HepG2 (cell line): Measurements from ENCODE around the gene ELAPOR1. TPM values are rescaled to one million over a fixed set of nuclear protein-coding genes. Genes with fewer than 3 reads are reported as not detected.

ENCODE experiments used
- ATAC-seq: fragments of 200-7000 bp; cut with Tn5 transposase; 3 replicates; pipeline ENCODE4 v1.9.1; 2020; ENCODE audit warnings: mild to moderate bottlenecking, moderate library complexity
- BruUV-seq: library from RNA; stranded (reverse); fragments of 400-500 nt; replicated peaks from 2 replicates; lab custom pipeline; 2021; lab: Mats Ljungman, UMichigan
- CTCF ChIA-PET: fragments of 300-600 bp; formaldehyde crosslinking; extraction: SDS; loops from one replicate; lab custom pipeline; 2021; ENCODE audit warnings: low total read pairs, inconsistent platforms, low intra/inter-chr PET ratio; lab: Yijun Ruan, JAX
- POLR2A ChIA-PET: fragments of 350-600 bp; sonication (Branson Sonifier 250); formaldehyde crosslinking; loops from one replicate; lab custom pipeline; 2020; ENCODE audit warnings: antibody characterized with exemption, inconsistent platforms; lab: Yijun Ruan, JAX
- DNase-seq: peaks from one replicate; pipeline ENCODE4 v3.0.0-alpha.2; 2015; ENCODE audit warnings: low spot score
- FAIRE-seq: peaks from 3 replicates; lab custom pipeline; 2011; peaks lifted over from hg19 to GRCh38; lab: Jason Lieb, UNC
- H2AFZ ChIP-seq: one replicate; pipeline ENCODE4 v1.6.1; 2011; ENCODE audit warnings: low read length, inconsistent platforms
- H3K27ac ChIP-seq: fragments of 300-600 bp; 3 replicates; pipeline ENCODE4 v1.8.0; 2011; ENCODE audit warnings: mixed run types, mild to moderate bottlenecking, mixed read lengths, low read length, inconsistent platforms; ENCODE audit not compliant: insufficient read depth; ENCODE audit errors: extremely low read length
- H3K27me3 ChIP-seq, 2 experiments: fragments of 200-600 bp in 1 of 2; 2 replicates in 1 of 2; 3 replicates in 1 of 2; pipeline versions ENCODE4 v1.6.0 to v1.8.0; 2011; ENCODE audit warnings: low read length in 2 of 2, mild to moderate bottlenecking in 2 of 2, moderate library complexity in 2 of 2, inconsistent platforms in 1 of 2; ENCODE audit not compliant: insufficient read depth in 2 of 2, control insufficient read depth in 1 of 2
- H3K36me3 ChIP-seq, 2 experiments: fragments of 200-600 bp in 1 of 2; replicated peaks in 1 of 2; 2 replicates in 1 of 2; 3 replicates in 1 of 2; pipeline versions ENCODE4 v1.5.1 to v1.8.0; 2011; ENCODE audit warnings: low read length in 2 of 2, inconsistent platforms in 1 of 2; ENCODE audit not compliant: insufficient read depth in 2 of 2, control insufficient read depth in 1 of 2
- H3K4me1 ChIP-seq: 2 replicates; pipeline ENCODE4 v1.5.1; 2012; ENCODE audit warnings: low read length, inconsistent platforms; ENCODE audit not compliant: insufficient read depth
- H3K4me2 ChIP-seq: 2 replicates; pipeline ENCODE4 v1.6.0; 2011; ENCODE audit warnings: low read depth, low read length, inconsistent platforms
- H3K4me3 ChIP-seq, 3 experiments: fragments of 200-600 bp in 1 of 3; sonication (generic), shearing (Covaris generic) in 1 of 3; replicated peaks in 1 of 3; 2 replicates each; pipeline ENCODE4 v1.5.1; 2011 to 2016; ENCODE audit warnings: low read length in 3 of 3, inconsistent platforms in 2 of 3, low read depth in 2 of 3, mild to moderate bottlenecking in 2 of 3, control low read depth in 1 of 3, mixed read lengths in 1 of 3; ENCODE audit not compliant: insufficient read depth in 1 of 3
- H3K79me2 ChIP-seq: one replicate; pipeline ENCODE4 v1.6.1; 2011; ENCODE audit warnings: low read length, inconsistent platforms; ENCODE audit not compliant: insufficient read depth
- H3K9ac ChIP-seq: 2 replicates; pipeline ENCODE4 v1.6.0; 2011; ENCODE audit warnings: mild to moderate bottlenecking, low read depth, low read length, inconsistent platforms; ENCODE audit not compliant: insufficient read depth
- H3K9me3 ChIP-seq: 2 replicates; pipeline ENCODE4 v1.5.1; 2012; ENCODE audit warnings: mild to moderate bottlenecking, low read length
- H4K20me1 ChIP-seq: 2 replicates; pipeline ENCODE4 v1.6.0; 2011; ENCODE audit warnings: inconsistent platforms, mild to moderate bottlenecking, low read length, moderate library complexity; ENCODE audit not compliant: insufficient read depth
- CCDC6 ChIP-seq: sonication (generic); formaldehyde crosslinking; IDR thresholded peaks from 2 replicates; pipeline ENCODE4 v1.8.1; 2022; ENCODE audit warnings: mild to moderate bottlenecking, missing genetic modification reagents, moderate library complexity
- CEBPB ChIP-seq: IDR thresholded peaks from 2 replicates; pipeline ENCODE4 v1.6.1; 2011; ENCODE audit warnings: low read depth, low read length, improper control_type of control experiment, borderline replicate concordance
- CEBPG ChIP-seq: IDR thresholded peaks from 2 replicates; pipeline ENCODE4 v1.6.1; 2016
- CTCF ChIP-seq: sonication (generic); formaldehyde crosslinking; IDR thresholded peaks from 2 replicates; pipeline ENCODE4 v1.5.0; 2020; ENCODE audit warnings: mild to moderate bottlenecking, missing genetic modification reagents, moderate library complexity
- ERF ChIP-seq: IDR thresholded peaks from 2 replicates; pipeline ENCODE4 v1.6.1; 2018; ENCODE audit warnings: missing biosample characterization, missing genetic modification reagents
- HCFC1 ChIP-seq: fragments of 150-350 bp; IDR thresholded peaks from 2 replicates; pipeline ENCODE4 v1.6.1; 2014; ENCODE audit warnings: low read depth, low read length
- HDAC6 ChIP-seq: fragments of 200-600 bp; sonication (generic); IDR thresholded peaks from 2 replicates; pipeline ENCODE4 v1.7.0; 2017; ENCODE audit warnings: mild to moderate bottlenecking, antibody characterized with exemption, low read length, low read depth
- RORA ChIP-seq: sonication (generic); formaldehyde crosslinking; IDR thresholded peaks from 2 replicates; pipeline ENCODE4 v1.5.0; 2020; ENCODE audit warnings: mild to moderate bottlenecking, missing genetic modification reagents, moderate library complexity
- SKI ChIP-seq: fragments of 450-650 bp; IDR thresholded peaks from one replicate; pipeline ENCODE4 v1.6.1; 2018; ENCODE audit warnings: mild to moderate bottlenecking; ENCODE audit not compliant: partially characterized antibody
- ZBTB1 ChIP-seq: sonication (generic); formaldehyde crosslinking; IDR thresholded peaks from 2 replicates; pipeline ENCODE4 v1.4.0; 2020; ENCODE audit warnings: missing genetic modification reagents, borderline replicate concordance
- WGBS: methylation state at CpG from one replicate; pipeline ENCODE4 v1.1.6; 2017; ENCODE audit warnings: low lambda C conversion rate; 5-methylcytosine and 5-hydroxymethylcytosine counted together
- in situ Hi-C: cut with HindIII; loops from 2 replicates; pipeline ENCODE4 v1.10.0; 2017; ENCODE audit warnings: low pct_unique_long_range_greater_than_20kb; ENCODE audit not compliant: extremely low pct_ligation_motif_present
- intact Hi-C: fragments of 100-400 bp; cut with micrococcal nuclease; formaldehyde crosslinking; loops from one replicate; pipeline ENCODE4 v1.10.0; 2022; ENCODE audit not compliant: unreplicated experiment
- polyA plus RNA-seq, 8 experiments: library from polyadenylated mRNA; depleted of rRNA in 3 of 8; stranded (reverse) in 7 of 8; unstranded in 1 of 8; fragments of >200 nt; fragmentation: Illumina TruSeq in 4 of 8; extraction: Trizol in 4 of 8; gene quantifications; 2 replicates each; pipeline versions ENCODE4 v1.2.1 to v1.2.3, GENCODE V29; 2011 to 2016; ENCODE audit warnings: low read depth in 4 of 8, missing spikeins in 1 of 8, mixed read lengths in 1 of 8; ENCODE audit not compliant: insufficient read depth in 1 of 8
- total RNA-seq, 5 experiments: library from RNA; depleted of rRNA; stranded (reverse); fragments of >200 nt; fragmentation: Illumina TruSeq; extraction: Trizol; gene quantifications; 2 replicates each; pipeline ENCODE4 v1.2.3, GENCODE V29; 2016; ENCODE audit warnings: low read depth in 1 of 5
- TF ChIP-seq, protein P1 (sequence below): IDR thresholded peaks from 2 replicates; pipeline ENCODE4 v1.6.1; 2016; ENCODE audit warnings: missing biosample characterization, missing genetic modification reagents, low read depth

The ELAPOR1 gene
- total and polyA plus RNA-seq, 2 of the 13 experiments (the other 11 are each of a cell fraction or from before 2014, with no cell fraction given): 0.13 to 0.20 TPM

DNA sequence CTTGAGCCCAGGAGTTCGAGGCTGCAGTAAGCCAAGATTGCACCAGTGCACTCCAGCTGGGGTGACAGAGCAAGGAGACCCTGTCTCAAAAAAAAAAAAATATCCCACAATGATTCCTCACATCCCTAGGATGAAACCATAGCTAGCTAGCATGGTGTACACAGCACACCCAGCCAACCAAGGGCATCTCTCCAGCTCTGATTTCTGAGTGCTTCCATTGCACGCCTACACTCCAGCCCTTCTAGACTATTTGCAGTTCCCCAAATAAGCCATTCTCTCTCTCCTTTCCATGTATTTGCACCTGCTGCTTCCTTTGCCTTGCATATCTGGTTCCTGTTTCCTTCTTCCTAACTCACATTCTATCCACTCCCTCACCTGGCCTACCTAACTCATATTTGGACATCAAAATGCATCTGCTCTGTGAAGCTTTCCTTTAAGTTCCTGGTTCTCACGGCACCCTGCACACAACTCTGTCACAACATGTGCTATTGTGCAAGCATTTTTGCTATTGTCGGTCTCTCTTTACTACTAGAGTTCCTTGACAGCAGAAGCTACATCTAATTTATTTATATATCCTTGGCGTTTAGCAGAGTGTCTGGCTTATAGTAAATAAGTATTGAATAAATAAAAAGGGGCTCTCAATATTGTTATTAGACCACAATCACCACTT is 2.4 kb upstream of the ELAPOR1 start:
- peaks cover 34% of the 10 kb centered on the region for H3K4me1 ChIP-seq
- no peaks in the 10 kb centered on the region for H3K36me3 ChIP-seq
- ATAC-seq: no peak
- H3K27me3 ChIP-seq: peaks cover 2 to 36% of the 10 kb centered on the region in 2 experiments; a peak in 4 of 5 replicates
- CTCF ChIA-PET: interaction anchor here (1.3 to 2.0 kb wide), 3 partner anchors 12 to 283 kb away, joined by 5 to 15 read pairs (median 7); no protein-coding TSS in a partner anchor
- no peak overlapping the region for H3K4me2 ChIP-seq
- BruUV-seq: no TSS peak
- no peak overlapping the region for H3K27ac ChIP-seq
- H3K79me2 ChIP-seq: no peaks in the 10 kb centered on the region
- 19% methylated on average over 5 of the region's 5 CpGs for WGBS
- H2AFZ ChIP-seq: no peak overlapping the region
- POLR2A ChIA-PET: interaction anchor here (5.2 kb wide), 1 partner anchor 11 kb away, joined by 46 read pairs; no protein-coding TSS in a partner anchor
- H3K9ac ChIP-seq: no peak overlapping the region
- TF ChIP-seq CCDC6 (CRISPR knock-in tag) (no peak), ERF (no peak), CEBPB (peak; percentile 73)
- TF ChIP-seq, all 625 proteins: peak for 1
- no peaks in the 10 kb centered on the region for H3K9me3 ChIP-seq
- no peak overlapping the region for H3K4me3 ChIP-seq
- intact Hi-C loops: loop anchor here (1.0 to 10.0 kb wide), 5 partner anchors 22 to 283 kb away; partner anchors contain the start of gene CLCC1
- in situ Hi-C loops: no loop called here
- no peak for FAIRE-seq
- no peak for DNase-seq
- no peaks in the 10 kb centered on the region for H4K20me1 ChIP-seq

- Histone ChIP-seq H3K4me2 (peak overlapping the region; percentile 68), H3K36me3 (no peaks in the 10 kb centered on the region), H3K9me3 (no peaks in the 10 kb centered on the region), H3K27ac (no peak overlapping the region), H3K4me3 (peak overlapping the region in 1 of 3 experiments; percentile 45; a peak in 1 of 6 replicates), H3K9ac (0 out of 2 replicates have a peak overlapping the region, but pooled peaks have one; percentile 19), H3K4me1 (peaks cover 40% of the 10 kb centered on the region), H3K79me2 (no peaks in the 10 kb centered on the region), H4K20me1 (no peaks in the 10 kb centered on the region), H2AFZ (no peak overlapping the region), H3K27me3 (peaks cover 2 to 36% of the 10 kb centered on the region in 2 experiments; a peak in 4 of 5 replicates)
- POLR2A ChIA-PET: interaction anchor here (1.0 to 5.2 kb wide), 4 partner anchors 12 to 69 kb away, joined by 3 to 46 read pairs (median 3); no protein-coding TSS in a partner anchor
- in situ Hi-C loops (no loop called here), intact Hi-C loops (loop anchor here (1.0 to 10.0 kb wide), 5 partner anchors 23 to 283 kb away; partner anchors contain the start of gene CLCC1)
- CTCF ChIA-PET: interaction anchor here (1.3 to 2.0 kb wide), 4 partner anchors 12 to 284 kb away, joined by 4 to 15 read pairs (median 6); no protein-coding TSS in a partner anchor
- FAIRE-seq (no peak), DNase-seq (peak; percentile 51), ATAC-seq (peak; percentile 79)
- no TSS peak for BruUV-seq
- WGBS: 36% methylated on average over 10 of the region's 10 CpGs
- TF ChIP-seq HCFC1: no peak
- TF ChIP-seq RORA: no peak
- 0 out of 2 replicates have a peak, but pooled peaks have one; percentile 3 for TF ChIP-seq CCDC6 (CRISPR knock-in tag)
- TF ChIP-seq CTCF: peak; percentile 65
- TF ChIP-seq HDAC6: no peak
- TF ChIP-seq SKI: no peak
- TF ChIP-seq CEBPG (CRISPR knock-in tag): no peak
- TF ChIP-seq ZBTB1 (CRISPR knock-in tag): no peak
- TF ChIP-seq, protein P1, sequence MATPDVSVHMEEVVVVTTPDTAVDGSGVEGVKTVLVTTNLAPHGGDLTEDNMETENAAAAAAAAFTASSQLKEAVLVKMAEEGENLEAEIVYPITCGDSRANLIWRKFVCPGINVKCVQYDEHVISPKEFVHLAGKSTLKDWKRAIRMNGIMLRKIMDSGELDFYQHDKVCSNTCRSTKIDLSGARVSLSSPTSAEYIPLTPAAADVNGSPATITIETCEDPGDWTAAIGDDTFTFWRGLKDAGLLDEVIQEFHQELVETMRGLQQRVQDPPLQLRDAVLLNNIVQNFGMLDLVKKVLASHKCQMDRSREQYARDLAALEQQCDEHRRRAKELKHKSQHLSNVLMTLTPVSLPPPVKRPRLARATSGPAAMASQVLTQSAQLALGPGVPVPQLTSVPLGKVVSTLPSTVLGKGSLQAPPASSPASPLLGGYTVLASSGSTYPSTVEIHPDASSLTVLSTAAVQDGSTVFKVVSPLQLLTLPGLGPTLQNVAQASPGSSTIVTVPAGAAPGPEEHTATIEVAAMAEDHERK (CRISPR knock-in tag): no peak
Observed at GRCh38 chr1:109112056-109112651, 1.8 kb upstream of the ELAPOR1 start.
